Left forelimb (tissue), 1 donor: ENCODE data around the gene TBC1D22A.
A peak's percentile ranks its signal among the peaks of the same experiment; 100 is the strongest.
"Not testable (repeated sequence)": the region's sequence is repeated elsewhere in the genome, so short reads cannot be mapped to it uniquely, and the experiment has no call there.

Source experiments
- DNase-seq: peaks from one replicate; pipeline ENCODE4 v3.0.0-alpha.2; 2018; ENCODE audit warnings: low spot score

TBC1D22A gene

GRCh38 chr22:46972901-46973831, 210.7 kb downstream of the TBC1D22A start:
- no peak for DNase-seq

GRCh38 chr22:46974077-46974476, 211.6 kb downstream of the TBC1D22A start:
- no peak for DNase-seq

DNA sequence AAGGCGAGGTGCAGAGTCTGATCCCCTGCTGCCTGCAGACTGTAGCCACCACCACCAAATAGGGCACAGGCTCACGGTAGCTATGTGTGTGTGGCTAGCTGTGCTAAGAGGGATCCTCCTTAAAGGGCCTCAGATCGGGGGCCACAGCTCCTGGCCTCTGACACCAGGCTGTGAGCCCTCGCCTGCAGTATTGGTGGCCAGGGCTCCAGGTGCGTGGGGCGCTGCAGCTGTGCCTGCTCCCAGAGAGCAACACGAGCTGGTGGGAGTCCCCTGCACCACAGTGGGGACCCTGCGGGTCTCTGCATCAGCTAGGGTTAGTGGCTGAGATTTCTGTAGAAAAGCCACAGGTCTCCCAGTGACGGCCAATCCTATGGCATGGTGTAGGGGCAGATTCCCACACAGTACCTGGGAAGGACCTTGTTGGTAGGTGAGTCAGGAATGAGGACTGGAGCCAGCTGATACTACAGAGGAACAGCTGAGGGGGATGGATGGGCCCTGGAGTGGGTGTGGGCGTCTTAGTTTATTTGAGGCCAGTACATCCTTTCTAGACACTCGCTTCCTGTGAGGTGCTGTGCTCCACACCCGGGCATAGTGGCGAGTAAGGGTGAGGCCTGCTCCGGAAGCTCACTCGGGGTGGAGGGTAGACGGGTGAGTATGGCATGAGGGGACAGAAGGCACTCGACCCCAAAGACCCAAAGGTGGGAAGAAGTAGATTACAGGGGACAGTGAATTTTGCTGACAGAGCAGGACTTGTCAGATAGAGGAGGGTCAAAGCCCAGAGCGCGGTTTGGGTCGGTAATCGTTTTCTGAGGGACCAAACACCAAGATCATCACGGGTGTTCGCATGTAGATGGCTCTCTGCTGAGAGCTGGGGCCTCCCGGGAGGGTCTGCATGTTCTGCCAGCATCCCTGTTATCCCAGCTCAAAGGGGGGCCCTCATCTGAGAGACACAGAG, 212.5 kb downstream of the TBC1D22A start:
- DNase-seq = peak; percentile 53

DNA sequence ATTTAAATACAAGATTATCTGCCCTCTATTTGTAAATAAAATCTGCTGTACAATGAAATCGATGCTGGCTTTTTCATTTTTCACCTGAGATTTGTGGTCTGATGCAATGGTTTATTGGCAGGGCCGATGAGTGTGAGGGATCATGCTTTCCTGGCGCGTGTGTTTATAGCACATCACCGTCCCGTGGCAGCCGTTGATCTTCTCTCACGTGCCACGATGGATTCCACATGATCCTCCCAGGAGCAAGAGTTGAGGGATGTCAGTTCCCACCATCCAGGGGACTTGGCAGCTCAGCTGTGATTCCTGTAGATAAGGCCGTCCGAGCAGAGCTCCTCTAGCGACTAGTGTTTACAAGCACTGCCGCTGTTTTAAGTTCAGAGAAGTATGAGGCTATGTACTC, 213.7 kb downstream of the TBC1D22A start:
- peak; percentile 30 for DNase-seq

DNA sequence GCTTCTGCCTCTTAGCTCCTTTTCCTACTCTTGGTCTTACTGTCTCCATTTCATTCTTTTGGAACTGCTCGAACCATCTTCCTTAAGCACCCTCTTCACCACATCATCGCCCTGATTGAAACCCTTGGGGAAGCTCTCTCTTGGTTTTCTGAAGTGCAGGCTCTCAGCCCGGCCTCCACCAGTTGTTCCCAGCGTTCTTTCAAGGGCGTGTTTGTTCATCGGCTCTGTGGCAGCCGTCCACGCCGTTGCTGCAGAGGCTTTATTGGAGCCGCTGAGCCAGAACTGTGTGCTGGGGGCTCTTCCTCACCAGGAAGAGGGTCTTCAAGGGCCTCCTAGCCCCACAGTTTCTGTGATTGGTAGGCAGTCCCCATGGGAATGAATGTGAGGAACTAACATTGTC, 214.1 kb downstream of the TBC1D22A start:
- peak; percentile 5 for DNase-seq

- no peak for DNase-seq
Measured at GRCh38 chr22:46977656-46978343, 215.3 kb downstream of the TBC1D22A start.

DNA sequence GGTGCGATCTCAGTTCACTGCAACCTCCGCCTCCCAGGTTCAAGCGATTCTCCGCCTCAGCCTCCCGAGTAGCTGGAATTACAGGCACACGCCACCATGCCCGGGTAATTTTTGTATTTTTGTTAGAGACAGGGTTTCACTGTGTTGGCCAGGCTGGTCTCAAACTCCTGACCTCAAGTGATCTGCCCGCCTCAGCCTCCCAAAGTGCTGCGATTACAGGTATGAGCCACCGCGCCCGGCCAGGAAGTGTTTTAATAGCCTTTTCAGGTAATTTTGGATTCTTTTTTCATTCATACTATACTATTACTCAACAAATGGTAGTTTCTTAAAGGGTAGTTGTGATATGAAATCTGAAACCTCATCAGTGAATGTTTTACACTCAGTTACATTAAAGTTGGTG, 216.2 kb downstream of the TBC1D22A start:
- not testable (repeated sequence) for DNase-seq

GRCh38 chr22:46979506-46979905, 217.1 kb downstream of the TBC1D22A start:
- peak; percentile 23 for DNase-seq

DNA sequence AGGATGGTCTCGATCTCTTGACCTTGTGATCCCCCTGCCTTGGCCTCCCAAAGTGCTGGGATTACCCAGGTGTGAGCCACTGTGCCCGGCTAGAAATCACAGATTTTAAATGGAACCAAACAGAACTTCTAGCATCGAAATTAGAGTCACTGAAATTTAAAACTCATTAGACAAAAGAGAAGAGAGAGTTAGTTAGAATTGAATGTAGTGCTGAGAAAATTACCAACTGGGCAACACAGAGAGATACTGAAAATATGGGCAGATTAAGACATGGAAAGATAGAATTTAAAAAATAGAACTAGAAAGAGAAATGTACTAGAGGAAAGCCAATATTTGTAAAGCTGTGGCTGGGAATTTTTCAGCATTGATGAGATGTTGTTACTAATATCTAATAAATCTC, 217.9 kb downstream of the TBC1D22A start:
- no peak for DNase-seq

DNA sequence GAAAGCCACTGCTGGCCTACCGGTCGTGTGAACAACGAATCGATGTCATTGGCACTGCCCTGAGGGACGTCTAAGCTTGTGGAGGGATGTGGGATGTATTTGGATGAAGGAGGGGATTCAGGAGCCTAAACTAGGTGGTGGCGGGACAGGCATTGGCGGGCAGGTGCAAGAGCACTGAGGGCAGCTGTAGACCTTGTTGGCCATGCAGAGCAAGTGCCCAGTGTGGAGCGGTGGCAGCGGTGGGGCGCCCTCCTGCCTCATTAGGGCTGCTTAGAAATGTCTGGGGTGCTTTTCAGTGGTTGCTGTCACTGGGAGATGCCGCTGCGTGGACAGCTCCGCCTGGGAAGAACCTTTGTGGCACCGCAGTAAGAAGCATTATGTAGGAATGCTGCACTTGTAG, 220.2 kb downstream of the TBC1D22A start:
- DNase-seq = no peak

GRCh38 chr22:46983046-46983445, 220.6 kb downstream of the TBC1D22A start:
- no peak for DNase-seq

DNA sequence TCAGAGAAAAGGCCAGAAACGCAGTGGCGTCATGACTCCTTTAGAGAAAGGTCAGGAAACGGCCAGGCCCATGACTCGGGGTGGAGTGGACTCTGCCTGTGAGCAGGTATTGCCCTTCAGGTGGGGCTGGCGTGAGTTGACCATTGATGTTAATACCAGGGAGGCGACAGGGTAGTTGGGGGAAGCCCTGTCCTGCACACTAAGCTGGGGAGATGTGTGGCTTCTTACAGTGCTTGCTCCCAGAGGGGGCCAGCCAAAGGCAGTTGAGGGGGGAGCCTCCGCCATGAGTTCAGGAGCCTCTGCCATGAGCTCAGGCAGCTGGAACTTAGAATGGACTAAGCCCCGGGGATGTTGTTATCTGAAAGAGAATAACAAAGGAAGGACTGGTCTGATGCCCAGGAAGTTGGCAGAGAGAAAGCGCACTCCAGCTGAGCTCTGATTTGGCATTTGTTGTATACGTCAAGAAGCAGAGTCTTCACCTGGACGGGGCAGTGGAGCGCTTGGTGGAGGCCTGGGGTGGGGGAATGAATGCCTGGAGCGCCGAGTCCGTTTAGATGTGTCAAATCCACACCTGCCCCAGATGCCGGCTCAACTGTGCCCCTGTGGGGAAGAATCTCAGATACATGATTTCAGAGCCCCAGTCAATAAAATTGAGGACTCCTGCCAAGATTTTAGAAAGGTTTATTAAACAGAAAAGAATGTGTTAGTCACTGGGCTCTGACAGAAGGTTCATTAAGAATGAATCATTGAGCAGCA, 222.5 kb downstream of the TBC1D22A start:
- DNase-seq = no peak

DNA sequence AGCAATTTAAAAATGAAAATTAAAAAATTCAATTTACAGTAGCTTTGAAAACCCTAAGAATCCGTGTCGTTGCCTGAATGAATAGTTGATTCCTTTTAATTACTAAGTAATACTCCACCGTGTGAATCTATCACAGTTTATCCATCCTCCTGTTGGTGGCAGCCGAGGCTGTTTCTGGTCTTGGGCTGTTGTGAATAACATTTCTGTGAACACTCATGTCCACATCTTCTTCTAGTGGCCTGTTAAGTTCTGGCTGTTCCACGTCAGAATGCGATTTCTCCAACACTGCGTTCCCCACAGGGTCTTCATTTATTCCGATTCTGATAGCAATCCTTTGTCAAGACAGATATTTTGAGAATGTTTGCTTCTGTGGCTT, 223.0 kb downstream of the TBC1D22A start:
- no peak for DNase-seq

- DNase-seq = no peak
Measured at GRCh38 chr22:46986788-46987187, 224.3 kb downstream of the TBC1D22A start.

- no peak for DNase-seq
Measured at GRCh38 chr22:46990937-46991550, 228.6 kb downstream of the TBC1D22A start.

DNA sequence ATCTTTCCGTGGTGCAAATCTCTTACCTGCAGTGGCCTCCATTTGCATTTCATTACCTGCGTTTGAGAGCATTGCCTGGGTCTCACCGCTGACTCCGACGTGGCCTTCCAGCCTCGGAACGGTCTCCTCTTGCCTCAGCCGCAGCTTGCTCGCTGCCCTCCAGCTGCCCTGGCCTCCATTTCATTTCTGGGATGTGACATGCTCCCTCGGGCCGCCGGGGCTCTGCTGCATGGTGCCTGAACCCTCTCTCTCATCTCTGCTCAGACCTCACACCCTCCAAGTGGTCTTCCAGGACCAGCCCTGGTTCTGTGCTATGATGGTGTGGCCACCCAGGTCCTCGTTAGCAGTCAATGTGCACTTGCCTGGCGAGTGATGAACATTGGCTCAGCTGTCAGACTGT, 229.2 kb downstream of the TBC1D22A start:
- DNase-seq = no peak

GRCh38 chr22:46992121-46992731, 229.8 kb downstream of the TBC1D22A start:
- no peak for DNase-seq

GRCh38 chr22:46993633-46994032, 231.2 kb downstream of the TBC1D22A start:
- no peak for DNase-seq

DNA sequence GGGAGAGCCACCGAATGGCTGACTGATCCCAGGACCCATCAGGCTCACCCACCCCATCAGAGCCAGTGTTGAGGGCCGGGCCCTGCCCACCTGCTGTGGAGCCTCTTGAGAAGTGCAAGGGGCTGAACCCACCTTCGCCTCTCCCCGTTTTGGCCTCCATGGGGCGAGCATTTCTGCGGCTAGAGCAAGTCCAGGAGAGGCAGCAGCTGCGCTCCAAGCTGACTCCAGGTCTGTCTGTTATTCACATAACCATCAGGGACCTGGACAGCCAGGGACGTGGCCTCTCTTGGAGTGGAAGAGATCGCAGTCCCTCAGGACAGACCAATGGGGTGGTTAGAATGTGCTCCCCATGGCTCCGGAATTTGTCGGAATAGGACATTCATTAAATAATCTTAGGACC, 231.8 kb downstream of the TBC1D22A start:
- DNase-seq = no peak

DNA sequence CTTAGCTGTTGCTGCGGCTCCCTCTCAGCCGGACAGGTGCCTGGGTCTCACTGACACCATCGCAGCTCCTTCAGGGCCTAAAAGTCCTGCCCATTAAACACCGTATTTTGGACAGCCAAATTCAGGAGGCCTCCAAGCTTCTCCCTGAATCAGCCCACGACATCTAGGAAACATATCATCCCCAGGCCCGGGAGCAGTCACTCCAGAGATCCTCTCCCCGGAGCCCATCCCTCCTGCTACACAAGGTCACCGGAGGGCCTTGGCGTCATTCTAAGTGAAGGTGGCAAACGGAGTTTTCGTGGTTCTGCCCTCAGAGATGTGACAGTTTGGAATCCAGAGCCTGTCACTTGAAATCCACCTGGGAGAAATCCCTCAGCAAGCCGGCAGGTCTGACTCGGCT, 232.5 kb downstream of the TBC1D22A start:
- DNase-seq = no peak
